NCI-H510A (cell line): Measurements from ENCODE around the gene INTS1.

Experiments
- DNase-seq: peaks from one replicate; lab custom pipeline; 2025; lab: John Stamatoyannopoulos, UW

The INTS1 gene

DNA sequence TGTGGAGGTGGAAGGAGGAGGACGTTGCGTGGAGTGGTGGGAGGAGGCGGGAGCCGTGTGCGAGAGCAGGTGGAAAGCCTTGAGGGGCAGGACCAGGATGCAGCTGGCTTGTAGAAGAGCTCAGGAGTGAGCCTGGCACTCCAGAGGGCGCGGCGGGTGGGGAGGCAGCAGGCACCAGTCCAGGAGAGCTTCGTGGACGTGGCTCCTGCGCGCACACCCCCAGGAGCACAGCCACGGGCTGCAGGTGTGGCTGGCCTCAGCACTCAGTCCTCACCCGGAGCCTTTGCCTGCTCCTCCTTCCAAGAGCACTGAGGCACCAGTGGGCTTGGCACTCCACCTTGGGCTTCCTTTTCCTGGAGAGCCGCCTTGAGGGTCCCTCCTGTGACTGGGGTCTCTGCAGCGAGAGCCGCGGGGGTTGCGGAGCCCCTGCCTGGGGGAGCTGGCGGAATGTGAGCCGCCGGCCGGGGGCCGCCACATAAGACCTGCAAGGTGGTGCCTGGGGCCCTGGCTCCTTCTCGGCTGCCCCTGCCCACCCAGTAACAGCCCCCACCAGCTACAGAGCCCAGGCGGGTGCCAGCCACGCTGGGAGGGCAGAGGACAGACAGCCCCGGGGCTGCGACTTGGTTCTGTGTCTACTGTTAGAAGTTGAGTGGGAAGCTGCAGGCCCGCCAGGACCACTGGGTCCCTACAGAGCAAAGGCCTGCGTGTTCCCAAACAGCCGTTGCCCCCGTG is 37.4 kb upstream of the INTS1 start:
- no peak for DNase-seq

GRCh38 chr7:1540776-1541271 is 36.6 kb upstream of the INTS1 start:
- no peak for DNase-seq

DNA sequence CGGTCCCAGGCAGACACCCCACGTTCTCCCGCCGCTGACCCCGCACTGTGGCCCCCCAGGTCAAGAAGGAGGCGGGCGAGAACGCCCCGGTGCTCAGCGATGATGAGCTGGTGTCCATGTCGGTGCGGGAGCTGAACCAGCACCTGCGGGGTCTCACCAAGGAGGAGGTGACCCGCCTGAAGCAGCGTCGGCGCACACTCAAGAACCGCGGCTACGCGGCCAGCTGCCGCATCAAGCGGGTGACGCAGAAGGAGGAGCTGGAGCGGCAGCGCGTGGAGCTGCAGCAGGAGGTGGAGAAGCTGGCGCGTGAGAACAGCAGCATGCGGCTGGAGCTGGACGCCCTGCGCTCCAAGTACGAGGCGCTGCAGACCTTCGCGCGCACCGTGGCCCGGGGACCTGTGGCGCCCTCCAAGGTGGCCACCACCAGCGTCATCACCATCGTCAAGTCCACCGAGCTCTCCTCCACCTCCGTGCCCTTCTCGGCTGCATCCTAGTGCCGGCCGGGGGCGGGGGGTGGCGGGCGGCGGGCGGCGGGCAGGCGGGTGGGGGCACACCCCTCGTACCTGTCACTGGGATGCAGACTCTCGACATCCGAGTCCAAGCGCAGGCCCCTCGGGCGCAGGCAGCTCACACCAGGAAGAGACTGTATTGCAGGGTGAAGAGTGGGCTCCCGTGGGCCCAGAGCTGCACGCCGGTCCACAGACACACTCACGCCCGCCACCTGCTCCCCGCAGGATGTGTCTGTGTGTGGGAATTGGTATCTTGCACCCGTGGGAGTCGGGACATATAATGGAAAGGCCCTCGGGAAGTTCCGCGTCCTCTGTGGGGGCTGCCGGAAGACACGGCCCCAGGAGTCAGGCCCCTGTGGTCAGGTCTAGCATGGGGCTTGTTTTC is 35.9 kb upstream of the INTS1 start:
- no peak for DNase-seq

- DNase-seq: no peak
Observed at GRCh38 chr7:1539181-1539881, 35.1 kb upstream of the INTS1 start.

DNA sequence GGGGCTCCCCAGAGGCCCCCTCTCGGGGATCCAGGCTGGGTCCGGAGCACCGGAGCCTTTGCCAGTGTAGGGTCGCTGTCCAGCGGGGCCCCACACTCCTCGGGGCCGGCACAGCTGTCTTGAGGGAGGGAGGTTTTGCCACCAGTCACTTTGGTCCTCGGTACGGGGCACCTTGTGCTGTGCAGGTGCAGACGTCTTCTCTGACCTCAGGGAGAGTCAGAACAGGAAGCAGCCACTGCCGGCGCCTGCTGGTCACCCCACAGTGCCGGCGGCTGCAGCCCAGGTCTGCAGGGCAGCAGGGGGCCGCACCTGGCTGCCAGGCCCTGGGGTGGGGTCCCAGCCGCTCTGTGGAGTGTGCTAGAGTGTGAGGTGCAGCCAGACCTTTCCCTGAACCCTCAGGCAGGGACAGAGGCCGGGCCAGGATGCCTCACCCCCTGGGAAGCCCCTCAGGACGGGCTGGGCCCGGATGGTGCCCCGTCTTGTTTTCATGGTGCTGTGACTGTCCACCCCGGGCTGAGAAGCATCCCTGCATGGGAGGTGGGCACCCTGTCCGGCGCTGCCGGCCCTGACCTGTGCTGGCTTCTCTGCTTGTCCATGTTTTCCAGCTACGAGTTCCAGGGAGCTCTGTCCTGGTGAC is 34.5 kb upstream of the INTS1 start:
- no peak for DNase-seq

DNA sequence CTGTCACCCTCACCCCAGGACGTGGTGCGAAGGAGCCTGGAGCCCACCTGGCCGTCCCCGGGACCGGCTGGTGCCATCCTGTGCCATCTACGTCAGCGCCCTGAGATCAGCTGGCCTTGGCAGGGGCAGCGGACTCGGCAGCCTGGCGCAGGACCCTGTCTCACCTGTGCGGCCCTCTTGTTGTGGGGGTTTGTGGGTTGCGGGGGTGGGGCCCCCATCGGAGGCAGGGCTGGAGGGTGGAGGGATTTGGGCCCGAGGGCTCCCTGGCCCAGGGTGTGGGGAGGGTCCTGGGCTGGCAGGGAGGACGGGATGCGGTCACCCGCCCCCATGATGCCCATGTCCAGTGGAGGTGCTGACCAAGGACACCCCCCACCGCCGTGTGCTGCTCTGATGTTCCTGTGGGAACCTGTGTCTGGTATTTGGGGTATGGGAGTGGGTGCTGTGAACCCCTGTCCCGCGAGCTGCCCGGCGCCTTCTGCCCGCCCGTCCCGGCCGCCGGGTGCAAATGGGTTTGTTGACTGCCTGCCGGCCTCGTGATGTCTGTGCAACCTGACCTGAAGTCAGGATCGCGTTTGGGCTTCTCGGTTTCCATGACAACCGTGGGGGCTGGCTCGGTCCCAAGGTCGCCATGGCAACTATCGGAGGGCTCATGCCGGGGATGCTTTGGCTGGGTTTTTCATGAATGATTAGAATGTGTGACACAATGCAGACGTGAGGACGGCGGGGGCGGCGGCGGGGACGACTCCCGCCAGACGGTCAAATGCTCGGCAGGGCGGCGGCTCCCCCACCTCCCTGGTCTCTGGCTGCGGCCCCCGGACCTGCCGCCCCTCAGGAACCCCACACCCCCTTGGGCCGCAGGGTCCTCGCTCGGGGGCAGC is 33.6 kb upstream of the INTS1 start:
- no peak for DNase-seq

GRCh38 chr7:1536743-1537534 is 32.8 kb upstream of the INTS1 start:
- no peak for DNase-seq

GRCh38 chr7:1536455-1536742 is 32.2 kb upstream of the INTS1 start:
- no peak for DNase-seq

DNA sequence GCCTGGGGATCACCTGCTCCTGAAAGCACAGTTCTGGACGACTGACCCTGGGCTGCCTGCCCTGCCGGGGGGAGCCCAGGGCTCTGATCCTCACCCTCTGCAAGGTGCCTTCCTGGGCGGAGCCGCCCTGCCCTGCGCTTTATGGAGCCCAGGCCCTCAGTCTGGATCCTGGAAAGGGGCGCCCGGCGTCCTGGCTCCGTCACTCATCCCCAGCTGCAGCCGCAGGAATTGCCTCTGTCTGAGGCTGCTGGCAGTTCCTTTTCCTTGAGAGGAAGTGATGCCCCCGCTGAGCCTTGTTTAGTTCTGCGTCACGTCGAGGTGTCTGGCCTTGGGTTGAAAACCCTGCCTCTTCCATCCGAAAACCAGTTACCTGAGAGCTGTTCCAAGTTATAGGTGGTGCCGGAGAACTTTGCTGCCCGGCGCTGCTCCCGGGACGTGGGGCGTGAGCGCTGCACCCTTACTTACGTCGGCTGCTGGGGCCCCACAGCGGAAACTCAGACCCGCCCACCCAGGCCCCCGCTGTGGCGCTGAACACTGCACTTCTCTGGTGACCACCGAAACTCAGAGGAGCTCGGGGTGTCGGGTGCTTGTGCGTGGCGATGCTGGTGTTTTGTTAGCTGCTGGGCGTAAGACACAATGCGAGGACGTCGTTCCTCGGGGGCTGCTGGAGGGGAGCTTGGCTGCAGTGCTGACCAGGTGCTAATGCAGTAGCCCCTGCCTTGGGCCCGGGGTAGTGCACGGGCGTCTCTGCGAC is 31.7 kb upstream of the INTS1 start:
- no peak for DNase-seq

DNA sequence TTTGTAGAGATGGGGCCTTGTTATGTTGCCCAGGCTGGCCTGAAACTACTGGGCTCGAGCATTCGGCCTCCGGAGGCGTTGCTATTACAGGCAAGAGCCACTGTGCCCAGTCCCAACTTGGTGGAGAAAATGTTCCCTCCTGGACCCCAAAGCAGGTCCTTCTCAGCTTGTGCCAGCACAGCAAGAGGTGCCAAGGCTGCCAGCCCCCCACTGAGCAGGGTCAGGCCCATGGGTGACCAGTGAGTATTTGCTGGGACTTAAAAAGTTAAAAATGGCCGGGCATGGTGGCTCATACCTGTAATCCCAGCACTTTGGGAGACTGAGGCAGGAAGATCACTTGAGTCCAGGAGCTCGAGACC is 30.9 kb upstream of the INTS1 start:
- no peak for DNase-seq

DNA sequence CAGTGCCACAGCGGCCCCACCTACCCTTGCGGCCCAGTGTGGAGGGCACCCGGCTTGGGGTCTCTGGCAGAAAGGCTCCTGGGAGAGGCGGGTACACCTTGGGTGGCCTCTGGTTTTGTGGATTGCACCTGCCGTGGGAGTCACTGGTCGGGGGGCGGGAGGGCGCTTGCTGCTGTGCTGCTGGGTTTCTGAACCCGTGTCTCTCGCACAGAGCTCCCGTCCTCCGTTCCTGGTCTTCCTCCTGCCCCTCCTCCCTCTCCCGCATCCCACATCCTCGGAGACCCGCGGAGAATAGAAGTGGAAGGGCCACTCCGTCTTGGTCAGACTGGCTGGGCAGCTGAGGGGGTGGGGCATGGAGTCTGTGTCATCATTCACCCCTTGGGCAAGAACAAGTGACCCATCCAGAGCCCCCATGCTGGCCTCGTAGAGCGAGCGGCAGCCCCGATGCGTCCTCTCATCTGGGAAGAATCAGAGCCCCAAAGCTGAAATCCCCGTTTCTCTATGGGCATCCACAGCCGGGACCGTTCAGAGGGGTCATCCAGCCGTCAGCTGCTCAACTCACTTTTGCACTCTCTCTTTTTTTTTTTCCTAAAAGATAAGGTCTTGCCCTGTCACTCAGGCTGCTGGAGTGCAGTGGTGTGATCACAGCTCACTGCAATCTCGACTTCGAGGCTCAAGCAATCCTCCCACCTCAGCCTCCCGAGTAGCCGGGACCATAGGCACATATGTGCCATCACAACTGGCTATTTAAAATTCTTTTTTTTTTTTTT is 30.3 kb upstream of the INTS1 start:
- no peak for DNase-seq

DNA sequence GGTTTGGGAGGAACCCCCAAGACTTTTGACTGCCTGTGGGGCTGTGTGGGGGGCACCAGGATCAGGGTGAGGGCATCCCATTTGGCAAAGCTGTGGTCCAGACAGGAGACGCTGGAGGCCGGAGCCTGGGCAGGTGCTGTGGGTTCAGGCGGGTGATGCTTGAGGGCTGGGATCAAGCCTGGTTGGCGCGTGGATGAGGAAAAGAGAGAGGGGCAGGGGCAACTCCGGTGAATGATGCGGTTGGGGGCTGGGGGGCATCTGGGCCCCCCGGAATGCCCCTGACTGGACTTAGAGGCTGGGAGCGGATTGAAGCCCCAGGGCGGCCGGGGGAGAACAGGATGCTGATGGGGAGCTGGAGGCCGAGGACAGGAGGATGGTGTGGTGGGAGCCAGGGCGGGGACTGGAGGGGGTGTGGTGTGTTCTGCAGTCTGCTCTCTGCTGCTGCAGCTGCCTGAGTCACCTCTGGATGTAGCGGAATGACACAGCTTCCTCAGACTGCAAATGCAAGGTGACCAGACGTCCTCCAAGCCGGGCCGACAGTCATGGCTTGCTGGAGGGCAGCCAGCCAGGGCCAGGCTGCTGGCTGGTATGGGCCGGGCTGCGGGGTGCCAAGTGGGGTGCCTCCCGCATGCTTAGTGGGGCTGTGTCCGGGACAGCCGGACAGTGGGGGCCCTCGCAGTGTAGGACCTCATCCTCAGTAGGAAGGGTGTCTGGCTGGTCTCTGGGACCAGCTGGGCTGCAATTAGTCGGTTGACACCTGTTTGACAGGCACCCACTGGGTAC is 29.5 kb upstream of the INTS1 start:
- no peak for DNase-seq

DNA sequence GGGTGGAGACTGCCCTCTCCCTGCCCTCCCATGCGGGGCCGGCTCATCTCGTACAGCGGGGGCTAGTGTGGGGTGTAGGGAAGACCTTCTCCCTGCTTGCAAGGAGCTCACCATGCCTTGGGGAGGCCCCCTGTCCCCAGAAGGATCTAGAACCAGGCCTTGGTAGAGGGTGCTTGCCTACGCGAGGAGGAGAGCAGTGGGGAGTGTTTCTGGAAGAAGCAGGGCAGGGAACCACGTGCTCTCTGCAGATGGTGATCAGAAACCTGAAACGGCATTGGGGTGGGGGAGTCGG is 29.0 kb upstream of the INTS1 start:
- no peak for DNase-seq

GRCh38 chr7:1532456-1533254 is 28.5 kb upstream of the INTS1 start:
- no peak for DNase-seq

GRCh38 chr7:1531979-1532455 is 27.8 kb upstream of the INTS1 start:
- DNase-seq: no peak

- DNase-seq: no peak
Observed at GRCh38 chr7:1531263-1531978, 27.2 kb upstream of the INTS1 start.

GRCh38 chr7:1530946-1531262 is 26.7 kb upstream of the INTS1 start:
- DNase-seq: no peak
